CMK (cell line): ENCODE results near the gene PLA2G4E.

ENCODE experiments used
- DNase-seq: peaks from one replicate; pipeline ENCODE4 v3.0.0-alpha.2; 2010; ENCODE audit warnings: low read depth

Gene PLA2G4E

DNA sequence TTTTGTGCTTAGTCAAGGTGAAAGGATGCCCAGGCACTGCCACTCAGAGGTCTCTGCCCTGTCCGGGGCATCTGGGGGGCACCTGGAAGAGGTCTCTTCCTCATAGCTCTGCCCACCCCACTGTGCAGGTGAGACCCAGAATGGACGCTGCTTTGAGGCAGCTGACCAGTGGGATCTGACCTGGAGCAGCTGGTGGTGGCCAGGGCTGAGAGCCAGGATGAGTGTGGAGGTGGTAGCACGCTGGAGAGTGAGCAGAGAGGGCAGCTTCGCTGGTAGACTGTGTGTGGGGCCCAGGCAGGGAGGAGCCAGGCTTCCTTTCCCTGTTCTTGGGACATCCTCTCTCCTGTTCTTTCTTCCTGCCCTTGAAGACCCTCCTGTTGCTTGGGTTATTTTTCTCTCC lies 32.2 kb upstream of the PLA2G4E start:
- DNase-seq: no peak

DNA sequence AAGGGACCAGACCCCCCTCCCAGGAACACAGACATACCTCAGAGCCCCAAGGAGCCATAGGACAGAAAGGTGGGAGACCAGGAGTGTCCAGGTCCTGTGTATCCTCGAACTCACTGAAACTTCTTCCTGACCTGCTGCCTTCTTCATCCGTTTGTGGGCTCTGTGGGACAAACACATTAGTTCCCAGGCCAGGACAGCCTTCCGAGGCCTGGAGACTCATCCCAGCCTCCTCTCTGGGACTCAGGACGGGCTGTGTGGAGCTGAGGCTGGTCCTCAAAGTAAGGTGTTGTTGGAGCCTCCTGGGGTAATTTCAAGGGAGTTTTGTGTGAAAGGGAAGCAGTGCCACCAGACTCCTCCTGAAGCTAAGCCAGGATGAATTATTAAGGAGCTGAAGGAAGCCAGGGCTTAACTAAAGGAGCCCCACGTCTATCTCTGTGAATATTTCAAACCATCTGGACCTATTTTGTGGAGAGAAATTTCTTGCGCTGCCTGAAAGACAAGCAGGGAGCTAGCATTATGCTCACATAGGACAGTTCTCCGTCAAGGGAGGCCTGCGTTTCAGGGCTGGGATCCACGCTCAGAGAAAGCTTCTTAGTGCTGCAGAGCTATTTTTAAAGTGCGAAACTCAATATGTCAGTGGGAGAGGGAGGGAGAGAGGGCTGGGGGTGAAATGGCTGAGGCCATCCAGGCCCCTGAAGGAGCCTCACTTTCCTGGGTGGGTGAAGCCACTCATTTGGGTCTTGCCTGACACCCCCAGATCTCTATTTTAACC lies 29.8 kb upstream of the PLA2G4E start:
- DNase-seq: no peak

- DNase-seq: no peak
Measured at GRCh38 chr15:42048821-42049200, 28.0 kb upstream of the PLA2G4E start.

- no peak for DNase-seq
Measured at GRCh38 chr15:42048080-42048820, 27.4 kb upstream of the PLA2G4E start.

DNA sequence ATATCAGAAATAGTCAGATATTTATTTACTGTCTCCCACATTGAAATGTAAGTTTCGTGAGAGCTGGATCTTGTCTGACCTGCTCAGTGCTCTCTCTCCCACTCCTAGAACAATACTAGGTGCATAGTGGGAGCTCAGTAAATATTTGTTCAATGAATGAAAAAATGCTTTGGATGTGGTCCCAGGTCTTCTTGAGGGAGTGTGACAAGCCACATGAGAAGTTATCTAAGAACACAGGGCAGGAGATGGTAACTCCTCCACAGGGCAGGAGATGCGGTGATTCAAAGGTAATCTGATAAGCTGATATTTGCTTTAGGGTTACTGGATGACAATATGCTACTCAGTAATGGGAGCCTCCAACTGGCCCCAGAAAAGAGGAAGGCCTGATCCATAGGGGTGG lies 25.8 kb upstream of the PLA2G4E start:
- no peak for DNase-seq

GRCh38 chr15:42045211-42045615 lies 24.4 kb upstream of the PLA2G4E start:
- no peak for DNase-seq

DNA sequence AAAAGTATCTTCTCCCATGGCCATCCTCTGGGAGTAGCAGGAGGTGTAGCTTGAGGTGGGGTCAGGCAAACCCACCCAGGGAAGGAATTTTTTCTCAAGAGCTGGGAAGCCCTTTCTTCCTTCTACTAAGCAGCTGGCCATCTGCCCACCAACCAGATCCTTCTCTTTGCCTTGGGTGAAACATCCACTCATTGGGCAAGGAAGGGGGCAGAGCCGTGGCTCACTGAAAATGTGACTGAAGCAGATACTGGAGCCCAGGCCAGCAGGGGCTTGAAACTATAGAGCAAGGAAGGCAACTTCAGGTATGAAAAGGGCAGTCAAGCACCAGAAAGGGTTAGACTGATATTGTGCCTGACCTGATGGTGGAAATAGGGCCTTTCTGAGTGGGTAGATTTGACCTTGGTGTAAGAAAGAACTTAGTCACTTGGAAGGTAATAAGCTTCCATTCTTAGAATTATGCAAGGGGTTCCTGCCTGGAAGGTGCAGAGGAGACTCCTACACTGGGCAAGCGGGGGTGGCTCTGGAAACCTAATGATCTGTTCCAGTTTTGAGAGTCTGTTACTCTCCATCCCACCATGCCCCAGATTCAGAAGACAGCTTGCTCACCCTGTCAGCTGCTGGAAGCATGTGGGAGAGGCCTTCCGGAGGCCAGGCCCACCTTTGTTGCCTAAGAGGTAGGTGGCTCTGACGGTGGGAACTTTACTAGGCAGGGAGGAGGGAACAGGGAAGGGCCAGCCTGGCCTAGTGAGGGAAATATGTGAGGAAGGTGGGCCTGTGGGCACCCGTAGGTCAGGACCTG lies 22.0 kb upstream of the PLA2G4E start:
- no peak for DNase-seq

DNA sequence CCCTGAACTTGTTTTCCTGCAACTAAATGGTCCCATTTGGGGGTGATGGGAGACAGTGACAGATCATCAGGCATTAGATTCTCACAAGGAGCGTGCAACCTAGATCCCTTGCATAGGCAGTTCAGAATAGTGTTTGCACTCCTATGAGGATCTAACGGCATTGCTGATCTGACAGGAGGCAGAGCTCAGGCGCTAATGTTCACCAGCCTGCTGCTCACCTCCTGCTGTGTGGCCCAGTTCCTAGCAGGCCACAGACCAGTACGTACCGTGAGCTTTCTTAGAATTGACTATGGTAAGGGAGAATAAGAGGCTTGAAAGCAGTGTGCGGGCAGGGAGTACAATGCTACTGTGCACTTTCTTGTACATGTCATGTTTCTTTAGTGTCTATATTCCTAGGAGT lies 17.6 kb upstream of the PLA2G4E start:
- no peak for DNase-seq

DNA sequence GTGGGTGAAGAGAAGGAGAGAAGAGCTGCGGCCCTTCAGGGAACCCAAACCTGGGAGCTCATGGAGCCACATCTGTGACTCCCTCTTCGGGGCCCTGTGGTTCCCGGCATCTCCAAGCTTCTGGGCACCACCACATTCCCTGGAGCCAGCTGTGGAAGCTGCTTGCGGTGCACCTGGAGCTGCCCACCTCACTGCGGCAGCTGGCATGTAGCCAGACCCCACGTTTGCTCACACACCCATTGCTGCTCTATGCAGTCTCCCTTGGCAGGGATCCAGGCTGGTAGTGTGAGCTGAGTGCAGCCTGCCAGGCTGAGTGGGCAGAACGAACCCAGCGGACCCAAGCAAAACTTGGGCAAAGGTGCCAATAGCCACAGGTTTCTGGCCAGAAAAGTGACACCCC lies 16.8 kb upstream of the PLA2G4E start:
- DNase-seq: no peak

DNA sequence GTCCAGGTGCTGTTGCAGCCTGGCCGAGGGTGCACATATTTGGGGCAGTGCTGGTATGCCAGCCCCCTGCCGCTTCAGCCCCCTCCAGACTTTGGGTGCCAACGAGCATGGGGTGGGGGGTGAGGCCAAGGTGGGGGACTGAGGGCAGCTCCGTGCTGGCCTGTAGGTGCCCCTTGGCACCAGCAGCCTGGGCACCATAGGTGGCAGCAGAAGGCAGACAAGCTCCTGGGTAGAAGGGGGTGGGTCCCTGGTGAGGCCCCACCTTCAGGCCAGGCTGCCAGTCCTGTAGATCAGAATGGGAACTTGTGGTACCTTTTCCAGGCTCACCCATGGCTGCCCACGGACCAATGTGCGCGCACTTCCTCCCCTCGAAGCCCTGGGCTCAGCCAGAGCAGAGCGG lies 16.1 kb upstream of the PLA2G4E start:
- DNase-seq: no peak

DNA sequence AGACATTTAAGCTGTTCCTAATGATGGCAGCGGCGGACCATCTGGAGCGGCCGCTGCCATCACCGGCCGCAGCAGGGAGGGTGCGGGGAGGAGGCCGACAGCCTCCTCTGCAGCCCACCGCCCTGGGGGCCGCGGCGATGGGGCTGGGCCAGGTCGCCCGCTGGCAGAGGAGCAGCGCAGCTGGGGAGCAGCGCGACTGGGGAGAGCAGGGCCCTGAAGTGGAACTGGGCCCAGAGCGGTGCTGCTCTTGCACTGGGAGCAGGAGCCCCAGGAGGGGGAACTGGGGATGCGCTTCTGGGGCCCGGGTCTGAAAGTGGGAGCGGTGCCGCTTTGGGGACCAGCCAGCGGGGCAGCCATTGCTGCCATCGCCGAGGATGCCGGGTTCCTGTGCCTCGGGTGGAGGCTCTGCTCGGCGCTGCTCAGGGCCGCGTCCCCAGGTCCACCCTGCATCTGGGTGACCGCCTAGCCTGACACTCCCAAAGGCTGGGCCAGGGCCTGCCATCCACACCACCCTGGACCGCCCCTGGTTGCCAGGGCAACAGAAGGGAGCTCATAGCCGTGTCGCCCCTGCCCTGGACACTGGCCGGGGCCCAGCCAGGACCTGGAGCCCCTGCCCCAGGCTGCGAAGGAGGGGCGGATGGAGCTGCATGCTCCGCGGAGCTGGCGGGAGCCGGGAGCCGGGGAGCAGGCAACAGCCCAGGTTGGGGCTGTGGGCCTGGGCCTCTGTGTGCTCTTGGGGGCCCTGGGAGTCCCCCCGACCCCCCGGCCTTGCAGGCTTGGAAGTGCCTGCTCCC lies 15.5 kb upstream of the PLA2G4E start:
- DNase-seq: no peak

DNA sequence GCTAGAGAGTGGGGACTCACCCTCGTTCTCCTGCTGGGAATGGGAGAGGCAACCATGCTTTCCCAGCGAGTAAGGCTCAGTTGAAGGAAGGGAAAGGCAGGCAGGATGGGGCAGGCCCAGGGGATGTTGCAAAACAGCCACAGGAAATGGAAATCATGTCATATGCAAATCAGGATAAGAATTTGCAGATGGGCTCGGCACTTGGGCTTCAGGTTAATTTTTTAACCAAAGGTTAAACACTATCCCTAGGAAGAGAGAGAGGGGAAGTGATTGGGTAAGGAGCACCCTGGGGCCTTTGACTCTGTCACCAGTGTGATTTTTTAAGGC lies 14.6 kb upstream of the PLA2G4E start:
- no peak for DNase-seq

DNA sequence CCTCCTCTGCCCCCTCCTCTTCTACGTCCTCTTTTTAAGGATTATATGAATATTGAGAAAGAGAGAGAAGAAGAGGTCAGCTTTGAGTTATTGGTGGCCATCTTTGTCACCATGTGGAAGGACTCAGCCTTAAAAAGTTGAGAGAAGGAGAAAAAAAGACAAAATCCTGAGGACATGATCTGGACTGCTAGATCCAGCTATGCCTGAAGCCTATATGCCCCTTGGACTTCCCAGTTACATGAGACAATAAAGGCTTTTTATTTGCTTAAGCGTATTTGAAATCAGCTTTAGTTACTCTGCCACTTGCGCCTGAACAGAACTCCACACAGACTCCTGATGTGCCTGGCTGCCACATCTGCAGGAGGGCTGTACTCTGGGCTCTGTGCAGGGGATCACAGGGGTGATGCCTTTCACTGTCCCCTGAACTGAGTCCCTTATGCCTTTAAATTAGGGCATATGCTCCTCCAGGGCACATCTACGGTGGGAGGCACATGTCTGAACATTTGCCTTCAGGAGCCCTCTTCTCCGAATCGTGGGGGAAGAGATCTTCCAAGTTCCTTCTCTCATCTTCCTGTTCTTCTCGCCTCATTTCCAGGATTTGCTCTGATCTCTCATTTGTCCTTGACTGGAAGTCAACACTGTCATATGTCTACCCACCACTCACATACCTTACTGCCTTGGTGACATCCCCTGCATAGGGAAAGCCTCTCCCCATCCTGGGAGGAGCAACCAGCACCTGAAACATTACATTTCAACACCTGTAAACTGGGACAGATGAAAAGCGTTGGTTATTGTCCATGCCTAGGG lies 14.0 kb upstream of the PLA2G4E start:
- DNase-seq: no peak

- DNase-seq: no peak
Measured at GRCh38 chr15:42033214-42033873, 12.5 kb upstream of the PLA2G4E start.

GRCh38 chr15:42032376-42033213 lies 11.8 kb upstream of the PLA2G4E start:
- DNase-seq: no peak

DNA sequence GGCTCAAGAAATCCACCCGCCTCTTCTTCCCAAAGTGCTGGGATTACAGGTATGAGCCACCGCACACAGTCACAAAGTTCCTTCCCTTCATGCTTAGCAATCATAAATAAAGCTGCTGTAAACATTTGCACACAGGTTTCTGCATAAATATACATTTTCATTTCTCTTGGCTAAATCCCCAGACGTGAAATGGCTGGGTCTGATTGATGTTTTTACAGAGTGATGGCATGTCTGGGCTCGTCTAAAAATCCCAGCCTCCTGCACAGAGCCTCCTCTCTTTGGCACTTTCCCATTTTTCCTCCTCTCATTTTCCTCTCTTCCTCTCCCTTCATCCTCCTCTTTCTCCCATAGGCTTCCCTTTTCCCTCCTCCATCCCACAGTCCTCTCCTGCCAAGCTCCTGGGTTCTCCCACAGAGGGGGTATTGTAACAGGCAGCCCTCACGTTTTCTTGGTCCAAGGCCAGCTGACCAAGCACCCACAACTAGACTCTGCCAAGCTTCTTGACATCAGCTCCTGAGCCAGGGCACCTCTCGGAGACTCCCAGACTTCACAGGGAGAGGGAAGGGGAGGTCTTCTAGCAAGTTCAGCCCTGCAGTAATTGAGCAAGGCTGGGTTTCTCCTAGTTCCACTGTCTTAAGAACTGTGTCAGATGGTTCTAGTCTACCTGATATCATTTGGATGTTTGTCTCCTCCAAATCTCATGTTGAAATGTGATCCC lies 10.5 kb upstream of the PLA2G4E start:
- no peak for DNase-seq

GRCh38 chr15:42027521-42027920 lies 6.7 kb upstream of the PLA2G4E start:
- DNase-seq: no peak

DNA sequence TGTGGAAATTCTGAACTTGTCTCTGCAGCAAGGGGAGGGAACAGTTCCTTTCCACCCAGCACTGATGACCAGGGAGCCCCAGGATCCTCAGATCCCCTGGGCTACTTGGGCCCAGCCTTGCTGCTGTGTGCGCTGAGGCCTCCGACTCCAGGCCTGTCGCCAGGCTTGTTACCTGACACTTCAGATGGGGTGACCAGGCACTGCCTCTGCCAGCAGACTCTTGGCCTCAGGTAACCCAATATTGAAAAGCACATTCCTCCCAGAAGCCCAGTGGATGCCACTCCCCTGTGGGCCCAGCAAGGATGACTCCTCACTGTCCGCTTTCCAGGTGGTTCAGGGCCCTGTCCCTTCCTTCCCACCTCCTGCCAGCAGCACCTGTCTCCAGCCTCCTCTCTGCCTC lies 3.5 kb upstream of the PLA2G4E start:
- no peak for DNase-seq

GRCh38 chr15:42021593-42021992 lies 751 bp upstream of the PLA2G4E start:
- DNase-seq: no peak
